T-helper 1 cell treated with Interleukin-12 subunit alpha and Interleukin-12 subunit beta and Interleukin-4 antibody, amounts not matched to agents 30 μg/mL and 1 μg/mL, for 36 hours (primary cell): ENCODE measurements around the gene ADGRD2.

Source experiments
- H3K27ac Mint-ChIP-seq: one replicate; pipeline ENCODE4 v1.8.0; 2021; ENCODE audit warnings: mild to moderate bottlenecking, mixed read lengths
- H3K27me3 Mint-ChIP-seq: one replicate; pipeline ENCODE4 v1.8.0; 2021; ENCODE audit warnings: low read depth, mixed read lengths
- H3K36me3 Mint-ChIP-seq: one replicate; pipeline ENCODE4 v1.8.0; 2021; ENCODE audit warnings: low read depth, mixed read lengths
- H3K4me1 Mint-ChIP-seq: one replicate; pipeline ENCODE4 v1.8.0; 2021; ENCODE audit warnings: low read depth, mixed read lengths
- H3K4me3 Mint-ChIP-seq: one replicate; pipeline ENCODE4 v1.8.0; 2021; ENCODE audit warnings: mild to moderate bottlenecking, moderate library complexity, mixed read lengths
- H3K9me3 Mint-ChIP-seq: one replicate; pipeline ENCODE4 v1.8.0; 2021; ENCODE audit warnings: mixed read lengths

Gene ADGRD2

GRCh38 chr9:124489222-124489621 lies 39.0 kb downstream of the ADGRD2 start:
- no peak overlapping the region for H3K4me3 Mint-ChIP-seq
- no peak overlapping the region for H3K27ac Mint-ChIP-seq
- H3K9me3 Mint-ChIP-seq: no peaks in the 10 kb centered on the region
- no peaks in the 10 kb centered on the region for H3K36me3 Mint-ChIP-seq
- no peaks in the 10 kb centered on the region for H3K27me3 Mint-ChIP-seq
- H3K4me1 Mint-ChIP-seq: no peaks in the 10 kb centered on the region

GRCh38 chr9:124490004-124490403 lies 39.8 kb downstream of the ADGRD2 start:
- no peaks in the 10 kb centered on the region for H3K36me3 Mint-ChIP-seq
- H3K4me3 Mint-ChIP-seq: no peak overlapping the region
- H3K27me3 Mint-ChIP-seq: no peaks in the 10 kb centered on the region
- no peaks in the 10 kb centered on the region for H3K9me3 Mint-ChIP-seq
- no peak overlapping the region for H3K27ac Mint-ChIP-seq
- H3K4me1 Mint-ChIP-seq: no peaks in the 10 kb centered on the region

GRCh38 chr9:124491049-124491975 lies 41.1 kb downstream of the ADGRD2 start:
- Mint-ChIP-seq H3K27ac (no peak overlapping the region), H3K4me1 (peaks cover 4% of the 10 kb centered on the region), H3K4me3 (no peak overlapping the region), H3K27me3 (peaks cover 4% of the 10 kb centered on the region), H3K36me3 (no peaks in the 10 kb centered on the region), H3K9me3 (no peaks in the 10 kb centered on the region)

- no peaks in the 10 kb centered on the region for H3K9me3 Mint-ChIP-seq
- peaks cover 4% of the 10 kb centered on the region for H3K4me1 Mint-ChIP-seq
- no peak overlapping the region for H3K27ac Mint-ChIP-seq
- no peaks in the 10 kb centered on the region for H3K36me3 Mint-ChIP-seq
- peaks cover 4% of the 10 kb centered on the region for H3K27me3 Mint-ChIP-seq
- H3K4me3 Mint-ChIP-seq: no peak overlapping the region
Measured at GRCh38 chr9:124492818-124493217, 42.6 kb downstream of the ADGRD2 start.

GRCh38 chr9:124493218-124493617 lies 43.0 kb downstream of the ADGRD2 start:
- Mint-ChIP-seq H3K4me3 (no peak overlapping the region), H3K4me1 (peaks cover 4% of the 10 kb centered on the region), H3K9me3 (no peaks in the 10 kb centered on the region), H3K27ac (no peak overlapping the region), H3K27me3 (peaks cover 4% of the 10 kb centered on the region), H3K36me3 (no peaks in the 10 kb centered on the region)

- no peak overlapping the region for H3K27ac Mint-ChIP-seq
- peaks cover 4% of the 10 kb centered on the region for H3K27me3 Mint-ChIP-seq
- H3K36me3 Mint-ChIP-seq: no peaks in the 10 kb centered on the region
- H3K9me3 Mint-ChIP-seq: no peaks in the 10 kb centered on the region
- H3K4me3 Mint-ChIP-seq: no peak overlapping the region
- H3K4me1 Mint-ChIP-seq: peaks cover 4% of the 10 kb centered on the region
Measured at GRCh38 chr9:124493794-124494479, 43.7 kb downstream of the ADGRD2 start.

- Mint-ChIP-seq H3K27me3 (peaks cover 4% of the 10 kb centered on the region), H3K9me3 (no peaks in the 10 kb centered on the region), H3K4me3 (peak overlapping the region; percentile 21), H3K36me3 (no peaks in the 10 kb centered on the region), H3K4me1 (peaks cover 4% of the 10 kb centered on the region), H3K27ac (no peak overlapping the region)
Measured at GRCh38 chr9:124495126-124496074, 45.1 kb downstream of the ADGRD2 start.

GRCh38 chr9:124496075-124496449 lies 45.8 kb downstream of the ADGRD2 start:
- no peaks in the 10 kb centered on the region for H3K36me3 Mint-ChIP-seq
- H3K27me3 Mint-ChIP-seq: peaks cover 4% of the 10 kb centered on the region
- no peak overlapping the region for H3K27ac Mint-ChIP-seq
- H3K9me3 Mint-ChIP-seq: no peaks in the 10 kb centered on the region
- H3K4me1 Mint-ChIP-seq: peaks cover 7% of the 10 kb centered on the region
- H3K4me3 Mint-ChIP-seq: peak overlapping the region; percentile 21

- peaks cover 4% of the 10 kb centered on the region for H3K27me3 Mint-ChIP-seq
- no peak overlapping the region for H3K4me3 Mint-ChIP-seq
Measured at GRCh38 chr9:124496463-124496862, 46.2 kb downstream of the ADGRD2 start.

GRCh38 chr9:124497441-124497840 lies 47.2 kb downstream of the ADGRD2 start:
- peaks cover 12% of the 10 kb centered on the region for H3K27me3 Mint-ChIP-seq
- no peaks in the 10 kb centered on the region for H3K36me3 Mint-ChIP-seq
- H3K9me3 Mint-ChIP-seq: no peaks in the 10 kb centered on the region
- H3K4me3 Mint-ChIP-seq: no peak overlapping the region
- H3K4me1 Mint-ChIP-seq: peaks cover 7% of the 10 kb centered on the region
- H3K27ac Mint-ChIP-seq: no peak overlapping the region

More at GRCh38 chr9:124496463-124496862, 46.2 kb downstream of the ADGRD2 start:
- Mint-ChIP-seq H3K36me3 (no peaks in the 10 kb centered on the region), H3K27ac (no peak overlapping the region), H3K4me1 (peaks cover 7% of the 10 kb centered on the region), H3K9me3 (no peaks in the 10 kb centered on the region)

GRCh38 chr9:124498040-124498439 lies 47.8 kb downstream of the ADGRD2 start:
- Mint-ChIP-seq H3K9me3 (no peaks in the 10 kb centered on the region), H3K36me3 (no peaks in the 10 kb centered on the region), H3K4me3 (no peak overlapping the region), H3K27me3 (peaks cover 15% of the 10 kb centered on the region), H3K4me1 (peaks cover 7% of the 10 kb centered on the region), H3K27ac (no peak overlapping the region)

GRCh38 chr9:124498499-124499146 lies 48.4 kb downstream of the ADGRD2 start:
- peaks cover 18% of the 10 kb centered on the region for H3K27me3 Mint-ChIP-seq
- H3K36me3 Mint-ChIP-seq: no peaks in the 10 kb centered on the region
- H3K4me3 Mint-ChIP-seq: no peak overlapping the region
- H3K27ac Mint-ChIP-seq: no peak overlapping the region
- H3K4me1 Mint-ChIP-seq: peaks cover 7% of the 10 kb centered on the region
- H3K9me3 Mint-ChIP-seq: no peaks in the 10 kb centered on the region

GRCh38 chr9:124499216-124499615 lies 49.0 kb downstream of the ADGRD2 start:
- H3K4me3 Mint-ChIP-seq: no peak overlapping the region
- H3K36me3 Mint-ChIP-seq: no peaks in the 10 kb centered on the region
- peaks cover 24% of the 10 kb centered on the region for H3K27me3 Mint-ChIP-seq
- H3K27ac Mint-ChIP-seq: no peak overlapping the region
- H3K9me3 Mint-ChIP-seq: no peaks in the 10 kb centered on the region
- peaks cover 11% of the 10 kb centered on the region for H3K4me1 Mint-ChIP-seq
